Measurements from ENCODE around the gene ZNF343.

- TF ChIP-seq EZH2 (IDR thresholded peaks at IDR 0.05; ENCODE audit: borderline replicate concordance, insufficient read depth, low read length, poor library complexity, severe bottlenecking): no peak
- TF ChIP-seq REST (IDR thresholded peaks at IDR 0.05; ENCODE audit: borderline replicate concordance): no peak
- no peak for TF ChIP-seq POLR2AphosphoS5 (IDR thresholded peaks at IDR 0.05)
- TF ChIP-seq CTCF (IDR thresholded peaks at IDR 0.05; ENCODE audit: poor library complexity, severe bottlenecking): no peak
- no peak for TF ChIP-seq SMC3 (conservative IDR thresholded peaks at IDR 0.05; ENCODE audit: poor library complexity)
- no peak for TF ChIP-seq EP300 (conservative IDR thresholded peaks at IDR 0.05; ENCODE audit: poor library complexity, severe bottlenecking)
- TF ChIP-seq MXI1 (conservative IDR thresholded peaks at IDR 0.05; ENCODE audit: poor library complexity, severe bottlenecking): no peak
- no peak for TF ChIP-seq RAD21 (conservative IDR thresholded peaks at IDR 0.05)
These were observed 10.5 kb upstream of the ZNF343 start for GRCh38 chr20:2519115-2519809.
